HEK293T (cell line): ENCODE data around the gene IFI27L2.

Experiments
- ARNT ChIP-seq: fragments of 450-650 bp; IDR thresholded peaks from 2 replicates; pipeline ENCODE4 v1.6.1; 2017; ENCODE audit warnings: mild to moderate bottlenecking
- BHLHE40 ChIP-seq: fragments of 450-650 bp; IDR thresholded peaks from 2 replicates; pipeline ENCODE4 v1.6.1; 2016; ENCODE audit warnings: mild to moderate bottlenecking, moderate library complexity, borderline replicate concordance
- ELF4 ChIP-seq: fragments of 450-650 bp; IDR thresholded peaks from 2 replicates; pipeline ENCODE4 v1.6.1; 2017; ENCODE audit warnings: antibody characterized with exemption
- FOXM1 ChIP-seq: fragments of 450-650 bp; IDR thresholded peaks from 2 replicates; pipeline ENCODE4 v1.6.1; 2017; ENCODE audit warnings: mild to moderate bottlenecking, borderline replicate concordance
- HDGF ChIP-seq: fragments of 450-650 bp; IDR thresholded peaks from 2 replicates; pipeline ENCODE4 v1.6.1; 2017; ENCODE audit warnings: antibody characterized with exemption, borderline replicate concordance
- LEF1 ChIP-seq: fragments of 450-650 bp; IDR thresholded peaks from 2 replicates; pipeline ENCODE4 v1.6.1; 2017; ENCODE audit warnings: mild to moderate bottlenecking, borderline replicate concordance
- SP1 ChIP-seq: fragments of 450-650 bp; IDR thresholded peaks from 2 replicates; pipeline ENCODE4 v1.6.1; 2017
- TARDBP ChIP-seq: fragments of 450-650 bp; IDR thresholded peaks from 2 replicates; pipeline ENCODE4 v1.6.1; 2016

- no peak for TF ChIP-seq HDGF
- TF ChIP-seq BHLHE40 = no peak
- TF ChIP-seq ELF4 = no peak
- TF ChIP-seq FOXM1 = no peak
- no peak for TF ChIP-seq ARNT
- no peak for TF ChIP-seq SP1
- no peak for TF ChIP-seq TARDBP
- no peak for TF ChIP-seq LEF1
Observed at GRCh38 chr14:94100847-94101246, 28.6 kb downstream of the IFI27L2 start.
